ENCODE measurements around the gene TMEM135.

GRCh38 chr11:87320123-87320522 is 282.4 kb downstream of the TMEM135 start:
- no peak for TF ChIP-seq POLR2A (IDR thresholded peaks at IDR 0.05)
- TF ChIP-seq POLR2AphosphoS5 (IDR thresholded peaks at IDR 0.05), result no peak

Measured in breast epithelium (tissue), 3 donors.